D721Med (cell line): Measurements from ENCODE around the gene ZNF764.

Experiments
- DNase-seq: peaks from one replicate; pipeline ENCODE4 v3.0.0; 2011; ENCODE audit warnings: low spot score; ENCODE audit not compliant: insufficient read length
- FAIRE-seq: peaks from 2 replicates; lab custom pipeline; 2011; peaks lifted over from hg19 to GRCh38; lab: Jason Lieb, UNC
- CTCF ChIP-seq: IDR thresholded peaks from 2 replicates; pipeline ENCODE4 v1.5.1; 2012; ENCODE audit warnings: mild to moderate bottlenecking, control low read depth; ENCODE audit not compliant: insufficient read depth; ENCODE audit errors: missing control alignments

The ZNF764 gene

GRCh38 chr16:30528799-30529457 is 29.2 kb downstream of the ZNF764 start:
- FAIRE-seq (no peak), DNase-seq (no peak)
- no peak for TF ChIP-seq CTCF

DNA sequence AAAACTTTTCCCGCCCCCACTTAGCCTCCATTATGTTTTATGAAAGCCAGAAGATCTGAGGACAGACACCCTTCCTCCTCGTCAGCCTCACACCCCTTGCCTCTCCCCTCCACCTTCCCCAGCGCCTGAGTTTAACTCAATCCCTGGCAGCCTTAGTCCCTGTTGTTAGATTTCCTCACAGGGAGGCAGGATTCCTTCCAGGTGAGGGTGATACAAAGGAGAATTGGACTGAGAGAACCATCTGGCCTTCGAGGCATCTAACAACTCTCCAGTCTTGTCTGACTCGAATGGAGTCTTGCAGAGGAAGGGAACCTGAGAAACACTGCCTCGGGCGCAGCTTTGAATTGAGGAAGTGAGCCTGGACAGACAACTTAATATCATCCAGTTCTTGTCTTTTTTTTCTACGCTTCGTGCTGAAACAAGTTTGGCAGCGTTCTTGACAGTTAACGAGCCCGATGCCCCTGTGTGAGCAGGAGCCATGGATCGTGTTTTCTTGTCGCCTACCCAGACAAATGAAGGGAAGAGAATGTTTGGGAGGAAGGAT is 30.5 kb downstream of the ZNF764 start:
- FAIRE-seq (no peak), DNase-seq (no peak)
- TF ChIP-seq CTCF, result no peak

DNA sequence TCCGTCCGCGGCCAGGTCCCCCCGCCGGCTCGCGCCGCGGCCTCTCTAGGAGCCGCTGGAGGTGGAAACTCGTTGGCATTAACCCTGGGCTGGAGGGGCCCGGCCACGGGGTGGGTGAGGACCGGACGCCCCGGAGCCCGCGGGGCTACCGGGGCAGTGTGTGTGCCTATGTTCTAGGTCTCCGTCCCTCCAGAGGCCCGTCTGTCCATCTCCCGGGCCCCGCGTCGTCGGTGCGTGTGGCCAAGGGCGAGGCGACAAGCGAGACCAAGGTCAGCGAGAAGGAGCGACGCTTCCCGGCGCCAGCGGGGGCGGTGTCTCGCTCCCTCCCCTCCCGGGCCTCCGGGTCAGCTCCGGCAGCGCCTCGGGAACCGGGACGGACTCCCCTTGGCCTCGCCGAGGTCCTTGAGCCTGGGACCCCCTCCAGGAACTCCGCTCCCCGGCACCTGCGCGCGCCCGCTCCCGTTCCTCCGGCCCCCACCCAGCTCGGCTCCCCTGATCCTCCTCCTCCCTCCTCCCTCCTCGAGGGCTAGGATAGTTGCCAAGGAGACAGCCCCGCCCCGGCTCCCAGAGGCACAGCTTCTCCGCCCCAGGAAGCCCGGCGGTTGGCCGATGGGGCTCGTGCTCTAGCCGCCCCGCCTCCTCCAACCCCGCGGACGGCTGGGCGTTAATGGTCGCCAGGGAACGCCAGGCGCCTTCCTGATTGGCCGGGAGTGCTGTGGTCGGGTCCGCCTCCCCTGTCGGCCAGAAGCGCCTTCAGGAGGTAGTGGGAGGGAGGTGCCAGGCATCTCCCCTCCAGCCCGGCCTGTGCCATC is 31.1 kb downstream of the ZNF764 start:
- no peak for FAIRE-seq
- no peak for TF ChIP-seq CTCF
- peak; percentile 94 for DNase-seq

DNA sequence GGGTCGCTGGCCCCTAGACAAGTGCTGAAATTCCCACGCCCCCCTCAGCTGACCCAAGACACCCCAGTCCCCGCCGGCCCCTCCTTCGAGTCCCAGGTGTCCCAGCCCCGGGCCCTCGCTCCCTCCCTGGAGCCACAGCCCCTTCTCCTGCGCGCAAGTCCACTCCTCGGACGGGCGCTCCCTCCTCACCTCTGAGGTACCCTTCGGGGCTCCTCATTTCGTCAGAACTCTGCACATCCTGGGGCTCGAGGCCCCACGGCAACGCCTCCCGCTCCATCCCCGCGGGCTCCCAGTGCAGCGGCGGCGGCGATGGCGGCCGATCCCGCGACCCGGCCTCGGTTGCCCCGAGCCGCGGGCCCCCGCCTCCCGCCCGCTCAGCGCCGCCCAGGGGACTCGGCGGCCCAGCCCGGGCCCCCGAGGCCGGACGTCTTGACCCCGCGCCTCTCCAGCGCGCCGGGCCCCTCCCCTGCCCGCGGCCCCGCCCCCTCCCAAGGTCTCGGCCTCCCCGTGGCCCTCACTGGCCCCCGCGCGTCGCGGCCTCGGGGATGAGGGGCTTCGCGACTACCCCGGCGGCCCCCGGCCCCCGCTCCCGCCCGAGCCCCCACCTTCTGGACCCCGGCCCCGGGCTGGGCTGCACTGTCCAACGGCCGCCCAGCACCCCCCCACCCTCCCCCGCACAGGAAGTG is 31.9 kb downstream of the ZNF764 start, which contains the start of gene ZNF768:
ZNF768 (minus strand) TSS at position 430 of the 686 bp plus-strand sequence; CDS start at position 277, 153 bp downstream.
- FAIRE-seq (no peak), DNase-seq (peak; percentile 67)
- no peak for TF ChIP-seq CTCF

DNA sequence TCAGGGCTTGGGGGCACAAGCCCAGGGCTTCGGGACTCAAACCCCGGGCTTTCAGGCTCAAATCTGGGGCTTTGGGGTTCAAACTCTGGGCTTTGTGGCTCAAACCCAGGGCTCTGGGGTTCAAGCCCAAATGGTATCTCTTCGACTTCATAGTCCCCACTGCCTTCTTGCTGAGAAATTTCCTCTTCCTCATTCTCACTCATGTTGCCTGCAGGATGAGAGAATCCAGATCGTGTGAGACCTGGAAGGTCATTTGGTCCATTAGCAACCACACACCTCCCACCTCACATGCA is 32.4 kb downstream of the ZNF764 start:
- DNase-seq, result no peak
- FAIRE-seq, result no peak
- TF ChIP-seq CTCF, result no peak

DNA sequence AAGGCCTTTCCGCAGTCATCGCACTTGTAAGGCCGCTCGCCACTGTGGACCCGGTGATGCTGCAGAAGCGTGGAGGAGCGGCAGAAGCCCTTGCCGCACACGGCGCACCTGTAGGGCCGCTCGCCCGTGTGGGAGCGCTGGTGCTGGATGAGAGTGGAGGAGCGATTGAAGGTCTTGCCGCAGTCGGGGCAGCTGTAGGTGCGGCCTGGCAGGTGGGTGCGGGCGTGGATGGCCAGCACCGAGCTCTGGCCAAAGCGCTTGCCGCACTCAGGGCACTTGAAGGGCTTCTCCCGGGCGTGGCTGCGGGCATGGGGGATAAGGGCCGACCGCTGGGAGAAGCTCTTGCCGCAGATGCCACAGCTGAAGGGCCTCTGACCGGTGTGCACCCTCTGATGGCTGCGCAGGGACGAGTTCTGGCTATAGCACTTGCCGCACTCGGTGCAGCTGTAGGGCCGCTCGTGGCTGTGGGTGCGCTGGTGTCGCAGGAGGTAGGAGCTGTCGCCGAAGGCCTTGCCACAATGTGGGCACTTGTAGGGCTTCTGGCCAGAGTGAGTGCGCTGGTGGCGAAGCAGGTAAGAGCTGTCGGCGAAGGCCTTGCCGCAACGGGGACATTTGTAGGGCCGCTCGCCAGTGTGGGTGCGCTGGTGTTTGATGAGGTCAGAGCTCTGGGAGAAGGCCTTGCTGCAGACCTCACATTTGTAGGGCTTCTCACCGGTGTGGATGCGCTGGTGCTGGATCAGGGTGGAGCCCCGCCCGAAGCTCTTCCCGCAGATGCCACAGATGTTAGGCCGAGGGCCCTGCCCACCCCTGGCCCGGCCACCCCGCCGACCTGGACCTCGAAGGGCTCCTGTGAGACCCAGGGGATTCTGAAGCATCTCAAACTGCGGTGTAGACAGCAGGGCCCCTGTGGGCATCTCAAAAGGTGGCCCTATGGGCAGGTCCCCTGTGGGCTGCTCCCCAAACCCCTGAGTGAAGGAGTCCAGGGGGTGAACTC is 33.3 kb downstream of the ZNF764 start:
- FAIRE-seq (no peak), DNase-seq (no peak)
- no peak for TF ChIP-seq CTCF
